22Rv1 (cell line): ENCODE data around the gene CDC42EP2.

Experiments used
- H3K27ac ChIP-seq: fragments of 450-650 bp; 2 replicates; pipeline ENCODE4 v1.5.1; 2017
- ZFX ChIP-seq: fragments of 450-650 bp; IDR thresholded peaks from 2 replicates; pipeline ENCODE4 v1.6.1; 2017; ENCODE audit warnings: antibody characterized with exemption, borderline replicate concordance
- TF ChIP-seq, protein P1 (sequence below): fragments of 450-650 bp; IDR thresholded peaks from 2 replicates; pipeline ENCODE4 v1.5.1; 2017; ENCODE audit warnings: mild to moderate bottlenecking

The CDC42EP2 gene, protein sequence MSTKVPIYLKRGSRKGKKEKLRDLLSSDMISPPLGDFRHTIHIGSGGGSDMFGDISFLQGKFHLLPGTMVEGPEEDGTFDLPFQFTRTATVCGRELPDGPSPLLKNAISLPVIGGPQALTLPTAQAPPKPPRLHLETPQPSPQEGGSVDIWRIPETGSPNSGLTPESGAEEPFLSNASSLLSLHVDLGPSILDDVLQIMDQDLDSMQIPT

GRCh38 chr11:65314501-65315203 lies at the start of gene CDC42EP2:
CDC42EP2 (plus strand) TSS chr11:65314866; CDS start chr11:65320899, 6,033 bp downstream.
- peak within 1 kb of the TSS; percentile 92 for H3K27ac ChIP-seq
- TF ChIP-seq, protein P1, sequence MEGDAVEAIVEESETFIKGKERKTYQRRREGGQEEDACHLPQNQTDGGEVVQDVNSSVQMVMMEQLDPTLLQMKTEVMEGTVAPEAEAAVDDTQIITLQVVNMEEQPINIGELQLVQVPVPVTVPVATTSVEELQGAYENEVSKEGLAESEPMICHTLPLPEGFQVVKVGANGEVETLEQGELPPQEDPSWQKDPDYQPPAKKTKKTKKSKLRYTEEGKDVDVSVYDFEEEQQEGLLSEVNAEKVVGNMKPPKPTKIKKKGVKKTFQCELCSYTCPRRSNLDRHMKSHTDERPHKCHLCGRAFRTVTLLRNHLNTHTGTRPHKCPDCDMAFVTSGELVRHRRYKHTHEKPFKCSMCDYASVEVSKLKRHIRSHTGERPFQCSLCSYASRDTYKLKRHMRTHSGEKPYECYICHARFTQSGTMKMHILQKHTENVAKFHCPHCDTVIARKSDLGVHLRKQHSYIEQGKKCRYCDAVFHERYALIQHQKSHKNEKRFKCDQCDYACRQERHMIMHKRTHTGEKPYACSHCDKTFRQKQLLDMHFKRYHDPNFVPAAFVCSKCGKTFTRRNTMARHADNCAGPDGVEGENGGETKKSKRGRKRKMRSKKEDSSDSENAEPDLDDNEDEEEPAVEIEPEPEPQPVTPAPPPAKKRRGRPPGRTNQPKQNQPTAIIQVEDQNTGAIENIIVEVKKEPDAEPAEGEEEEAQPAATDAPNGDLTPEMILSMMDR, result no peak
- no peak for TF ChIP-seq ZFX

- TF ChIP-seq ZFX, result no peak
- TF ChIP-seq, protein P1, result no peak
- no peak overlapping the region for H3K27ac ChIP-seq
Observed at GRCh38 chr11:65266210-65266609, 48.5 kb upstream of the CDC42EP2 start.

DNA sequence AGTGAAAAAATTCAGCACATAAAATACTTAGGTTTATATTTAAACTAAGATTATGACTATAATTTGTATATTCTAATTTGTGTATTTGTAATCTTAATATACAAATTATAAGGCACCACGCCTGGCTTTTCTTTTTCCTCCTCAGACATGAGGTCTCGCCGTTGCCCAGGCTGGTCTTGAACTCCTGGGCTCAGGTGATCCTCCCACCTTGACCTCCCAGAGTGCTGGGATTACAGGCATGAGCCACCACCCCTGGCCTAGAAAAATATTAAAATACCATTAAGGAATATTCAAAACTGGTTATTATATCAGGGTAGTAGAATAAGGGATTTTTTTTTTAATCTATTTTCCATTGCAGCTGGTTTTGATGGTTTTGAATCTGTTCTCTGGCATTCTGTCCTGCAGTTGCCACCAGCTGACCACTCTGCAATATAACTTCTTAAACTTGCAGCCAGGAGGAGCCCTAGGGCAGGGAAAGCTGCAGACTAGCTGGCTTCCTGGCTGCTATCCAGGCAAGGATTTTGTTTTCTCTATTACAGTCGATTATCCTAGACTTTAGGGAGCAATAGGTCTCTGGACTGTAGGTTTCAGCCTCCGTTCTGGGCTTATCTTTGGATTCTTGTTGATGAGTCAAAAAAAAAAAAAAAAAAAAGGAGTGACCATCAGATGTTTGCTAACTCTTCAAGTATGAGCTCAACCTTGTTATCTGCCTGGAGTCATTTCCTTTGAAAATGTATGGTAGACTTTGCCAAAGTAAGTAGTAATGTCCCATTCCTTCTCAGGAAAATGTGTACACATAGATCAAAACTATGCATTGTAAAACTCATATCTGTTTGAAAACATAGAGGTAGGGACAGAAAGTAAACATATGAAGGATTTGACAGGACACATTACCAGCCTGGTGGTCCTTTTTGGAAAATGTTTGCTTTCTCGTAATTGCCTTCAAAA lies 39.7 kb upstream of the CDC42EP2 start:
- H3K27ac ChIP-seq, result peak overlapping the region; percentile 67
- no peak for TF ChIP-seq ZFX
- TF ChIP-seq, protein P1, result peak; percentile 89

- TF ChIP-seq, protein P1, result no peak
- no peak for TF ChIP-seq ZFX
- H3K27ac ChIP-seq, result peak overlapping the region; percentile 67
Observed at GRCh38 chr11:65275906-65276305, 38.8 kb upstream of the CDC42EP2 start.

- H3K27ac ChIP-seq, result no peak overlapping the region
- TF ChIP-seq ZFX, result no peak
- TF ChIP-seq, protein P1, result no peak
Observed at GRCh38 chr11:65277631-65278277, 36.9 kb upstream of the CDC42EP2 start.

- H3K27ac ChIP-seq, result no peak overlapping the region
- no peak for TF ChIP-seq ZFX
- TF ChIP-seq, protein P1, result no peak
Observed at GRCh38 chr11:65278356-65278755, 36.3 kb upstream of the CDC42EP2 start.
